ENCODE results near the gene CGNL1.
A peak's percentile ranks its signal among the peaks of the same experiment; 100 is the strongest.

CGNL1 gene

DNA sequence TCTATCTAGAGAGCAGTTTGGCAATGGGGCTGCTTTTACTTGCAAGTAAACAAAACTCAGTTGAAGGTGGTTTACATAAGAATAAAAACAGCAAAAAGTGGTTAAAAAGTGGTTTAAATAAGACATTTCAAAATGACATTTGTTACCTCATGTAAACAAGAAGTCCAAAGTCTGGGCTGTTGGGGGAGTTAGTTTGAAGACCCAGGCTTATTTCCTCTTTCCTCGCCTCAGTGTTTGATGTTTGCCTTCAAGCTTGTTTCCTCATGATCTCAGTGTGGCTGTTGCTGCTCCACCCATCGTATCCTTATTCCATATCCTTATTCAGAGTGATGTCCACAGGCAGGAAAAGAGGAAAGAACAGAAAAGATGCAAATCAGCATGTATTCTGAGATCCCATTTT lies 15.2 kb downstream of the CGNL1 start:
- DNase-seq (ENCODE audit: extremely low read depth, insufficient read length), result no peak
- TF ChIP-seq, protein P1, sequence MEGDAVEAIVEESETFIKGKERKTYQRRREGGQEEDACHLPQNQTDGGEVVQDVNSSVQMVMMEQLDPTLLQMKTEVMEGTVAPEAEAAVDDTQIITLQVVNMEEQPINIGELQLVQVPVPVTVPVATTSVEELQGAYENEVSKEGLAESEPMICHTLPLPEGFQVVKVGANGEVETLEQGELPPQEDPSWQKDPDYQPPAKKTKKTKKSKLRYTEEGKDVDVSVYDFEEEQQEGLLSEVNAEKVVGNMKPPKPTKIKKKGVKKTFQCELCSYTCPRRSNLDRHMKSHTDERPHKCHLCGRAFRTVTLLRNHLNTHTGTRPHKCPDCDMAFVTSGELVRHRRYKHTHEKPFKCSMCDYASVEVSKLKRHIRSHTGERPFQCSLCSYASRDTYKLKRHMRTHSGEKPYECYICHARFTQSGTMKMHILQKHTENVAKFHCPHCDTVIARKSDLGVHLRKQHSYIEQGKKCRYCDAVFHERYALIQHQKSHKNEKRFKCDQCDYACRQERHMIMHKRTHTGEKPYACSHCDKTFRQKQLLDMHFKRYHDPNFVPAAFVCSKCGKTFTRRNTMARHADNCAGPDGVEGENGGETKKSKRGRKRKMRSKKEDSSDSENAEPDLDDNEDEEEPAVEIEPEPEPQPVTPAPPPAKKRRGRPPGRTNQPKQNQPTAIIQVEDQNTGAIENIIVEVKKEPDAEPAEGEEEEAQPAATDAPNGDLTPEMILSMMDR (IDR thresholded peaks at IDR 0.05; ENCODE audit: insufficient read depth, low read length, poor library complexity, severe bottlenecking), result no peak
- H3K4me3 ChIP-seq (replicated peaks; ENCODE audit: low read depth, low read length), result no peak overlapping the region
- H3K27me3 ChIP-seq (replicated peaks; ENCODE audit: control insufficient read depth, insufficient read depth, low read length), result no peaks in the 10 kb centered on the region
- H3K36me3 ChIP-seq (ENCODE audit: control insufficient read depth, insufficient read depth, low read length), result no peaks in the 10 kb centered on the region

- Histone ChIP-seq H3K36me3 (ENCODE audit: control insufficient read depth, insufficient read depth, low read length) (no peaks in the 10 kb centered on the region), H3K27me3 (replicated peaks; ENCODE audit: control insufficient read depth, insufficient read depth, low read length) (peaks cover 1% of the 10 kb centered on the region; the same call in 1 of the 2 replicates), H3K4me3 (replicated peaks; ENCODE audit: low read depth, low read length) (no peak overlapping the region)
- TF ChIP-seq, protein P1 (IDR thresholded peaks at IDR 0.05; ENCODE audit: insufficient read depth, low read length, poor library complexity, severe bottlenecking), result no peak
- no peak for DNase-seq (ENCODE audit: extremely low read depth, insufficient read length)
Measured at GRCh38 chr15:57393061-57393460, 16.8 kb downstream of the CGNL1 start.

DNA sequence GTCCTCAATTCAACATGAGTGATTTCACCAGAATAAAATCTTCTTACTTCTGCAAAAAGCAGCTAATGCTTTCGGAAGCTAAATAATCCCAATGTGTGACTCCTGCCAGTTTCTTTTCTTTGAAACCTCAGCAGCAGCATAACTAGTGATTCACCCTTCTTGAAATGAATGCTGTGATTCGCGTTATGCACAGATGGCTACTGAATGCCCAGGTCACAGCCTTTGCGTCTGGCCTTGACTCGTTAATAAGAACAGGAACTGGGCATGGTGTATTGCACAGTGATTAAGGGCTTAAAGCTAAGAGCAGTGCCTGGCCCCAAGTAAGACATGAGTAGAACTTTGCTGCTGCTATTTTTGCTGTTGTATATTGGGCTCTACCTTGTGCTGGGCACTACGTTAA lies 19.0 kb downstream of the CGNL1 start:
- Histone ChIP-seq H3K27me3 (replicated peaks; ENCODE audit: control insufficient read depth, insufficient read depth, low read length) (peaks cover 1% of the 10 kb centered on the region; the same call in 1 of the 2 replicates), H3K4me3 (replicated peaks; ENCODE audit: low read depth, low read length) (no peak overlapping the region), H3K36me3 (ENCODE audit: control insufficient read depth, insufficient read depth, low read length) (no peaks in the 10 kb centered on the region)
- TF ChIP-seq, protein P1 (IDR thresholded peaks at IDR 0.05; ENCODE audit: insufficient read depth, low read length, poor library complexity, severe bottlenecking), result no peak
- DNase-seq (ENCODE audit: extremely low read depth, insufficient read length), result peak; percentile 2

GRCh38 chr15:57398336-57398735 lies 22.0 kb downstream of the CGNL1 start:
- DNase-seq (ENCODE audit: extremely low read depth, insufficient read length), result no peak
- H3K27me3 ChIP-seq (replicated peaks; ENCODE audit: control insufficient read depth, insufficient read depth, low read length), result peaks cover 1% of the 10 kb centered on the region; the same call in 1 of the 2 replicates
- TF ChIP-seq, protein P1 (IDR thresholded peaks at IDR 0.05; ENCODE audit: insufficient read depth, low read length, poor library complexity, severe bottlenecking), result no peak

GRCh38 chr15:57401546-57401945 lies 25.2 kb downstream of the CGNL1 start:
- H3K27me3 ChIP-seq (replicated peaks; ENCODE audit: control insufficient read depth, insufficient read depth, low read length), result peaks cover 3% of the 10 kb centered on the region
- no peak for DNase-seq (ENCODE audit: extremely low read depth, insufficient read length)
- TF ChIP-seq, protein P1 (IDR thresholded peaks at IDR 0.05; ENCODE audit: insufficient read depth, low read length, poor library complexity, severe bottlenecking), result no peak

More at GRCh38 chr15:57398336-57398735, 22.0 kb downstream of the CGNL1 start:
- Histone ChIP-seq H3K4me3 (replicated peaks; ENCODE audit: low read depth, low read length) (no peak overlapping the region), H3K36me3 (ENCODE audit: control insufficient read depth, insufficient read depth, low read length) (no peaks in the 10 kb centered on the region)

GRCh38 chr15:57403017-57403416 lies 26.7 kb downstream of the CGNL1 start:
- H3K4me3 ChIP-seq (replicated peaks; ENCODE audit: low read depth, low read length), result no peak overlapping the region
- TF ChIP-seq, protein P1 (IDR thresholded peaks at IDR 0.05; ENCODE audit: insufficient read depth, low read length, poor library complexity, severe bottlenecking), result no peak
- H3K36me3 ChIP-seq (ENCODE audit: control insufficient read depth, insufficient read depth, low read length), result no peaks in the 10 kb centered on the region
- peaks cover 2% of the 10 kb centered on the region for H3K27me3 ChIP-seq (replicated peaks; ENCODE audit: control insufficient read depth, insufficient read depth, low read length)
- DNase-seq (ENCODE audit: extremely low read depth, insufficient read length), result no peak

More at GRCh38 chr15:57401546-57401945, 25.2 kb downstream of the CGNL1 start:
- no peak overlapping the region for H3K4me3 ChIP-seq (replicated peaks; ENCODE audit: low read depth, low read length)
- no peaks in the 10 kb centered on the region for H3K36me3 ChIP-seq (ENCODE audit: control insufficient read depth, insufficient read depth, low read length)
